Spinal cord (tissue), 10 donors: ENCODE results near the gene ITIH1. TPM values are rescaled to one million over a fixed set of nuclear protein-coding genes. Genes with fewer than 3 reads are reported as not detected.
"Not testable (repeated sequence)": the region's sequence is repeated elsewhere in the genome, so short reads cannot be mapped to it uniquely, and the experiment has no call there.

Source experiments
- DNase-seq, 6 donors: peaks; one replicate each; pipeline versions ENCODE4 v3.0.0 to v3.0.0-alpha.2; 2013 to 2015; ENCODE audit warnings: low spot score in 6 of 6, low read depth in 4 of 6
- H3K27ac ChIP-seq: one replicate; pipeline ENCODE4 v1.5.1; 2013; ENCODE audit warnings: low read depth, low read length, control low read depth
- H3K27me3 ChIP-seq: one replicate; pipeline ENCODE4 v1.6.1; 2013; ENCODE audit warnings: low read length; ENCODE audit not compliant: control insufficient read depth, insufficient read depth
- H3K36me3 ChIP-seq: one replicate; pipeline ENCODE4 v1.6.1; 2013; ENCODE audit warnings: low read length; ENCODE audit not compliant: control insufficient read depth, insufficient read depth
- H3K4me1 ChIP-seq: one replicate; pipeline ENCODE4 v1.6.1; 2013; ENCODE audit warnings: low read length; ENCODE audit not compliant: control insufficient read depth, insufficient read depth
- H3K4me3 ChIP-seq: one replicate; pipeline ENCODE4 v1.5.1; 2013; ENCODE audit warnings: low read depth, low read length, control low read depth
- H3K9me3 ChIP-seq: one replicate; pipeline ENCODE4 v1.6.1; 2013; ENCODE audit warnings: low read length; ENCODE audit not compliant: control insufficient read depth, insufficient read depth
- WGBS: methylation state at CpG from one replicate; pipeline ENCODE4 v1.1.5; 2013; ENCODE audit warnings: missing lambda C conversion rate; ENCODE audit not compliant: insufficient coverage; 5-methylcytosine and 5-hydroxymethylcytosine counted together
- long read RNA-seq, 4 donors: transcript quantifications; one replicate each; lab custom pipeline, GENCODE V29; 2026
- polyA plus RNA-seq, 2 donors: library from polyadenylated mRNA; unstranded; fragments of 120-200 nt; gene quantifications; one replicate each; pipeline ENCODE4 v1.2.1, GENCODE V29; 2013; ENCODE audit not compliant: insufficient read length in 2 of 2
- total RNA-seq, 2 donors: library from RNA; depleted of rRNA in 1 of 2; stranded (reverse); fragments of 120-200 nt in 1 of 2; fragments of >200 nt in 1 of 2; gene quantifications; one replicate each; pipeline versions ENCODE4 v1.2.3 to v1.2.4, GENCODE V29; 2013 to 2014
- donor health status: healthy.

Gene ITIH1, protein sequence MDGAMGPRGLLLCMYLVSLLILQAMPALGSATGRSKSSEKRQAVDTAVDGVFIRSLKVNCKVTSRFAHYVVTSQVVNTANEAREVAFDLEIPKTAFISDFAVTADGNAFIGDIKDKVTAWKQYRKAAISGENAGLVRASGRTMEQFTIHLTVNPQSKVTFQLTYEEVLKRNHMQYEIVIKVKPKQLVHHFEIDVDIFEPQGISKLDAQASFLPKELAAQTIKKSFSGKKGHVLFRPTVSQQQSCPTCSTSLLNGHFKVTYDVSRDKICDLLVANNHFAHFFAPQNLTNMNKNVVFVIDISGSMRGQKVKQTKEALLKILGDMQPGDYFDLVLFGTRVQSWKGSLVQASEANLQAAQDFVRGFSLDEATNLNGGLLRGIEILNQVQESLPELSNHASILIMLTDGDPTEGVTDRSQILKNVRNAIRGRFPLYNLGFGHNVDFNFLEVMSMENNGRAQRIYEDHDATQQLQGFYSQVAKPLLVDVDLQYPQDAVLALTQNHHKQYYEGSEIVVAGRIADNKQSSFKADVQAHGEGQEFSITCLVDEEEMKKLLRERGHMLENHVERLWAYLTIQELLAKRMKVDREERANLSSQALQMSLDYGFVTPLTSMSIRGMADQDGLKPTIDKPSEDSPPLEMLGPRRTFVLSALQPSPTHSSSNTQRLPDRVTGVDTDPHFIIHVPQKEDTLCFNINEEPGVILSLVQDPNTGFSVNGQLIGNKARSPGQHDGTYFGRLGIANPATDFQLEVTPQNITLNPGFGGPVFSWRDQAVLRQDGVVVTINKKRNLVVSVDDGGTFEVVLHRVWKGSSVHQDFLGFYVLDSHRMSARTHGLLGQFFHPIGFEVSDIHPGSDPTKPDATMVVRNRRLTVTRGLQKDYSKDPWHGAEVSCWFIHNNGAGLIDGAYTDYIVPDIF
- total RNA-seq, result under 1 TPM in 1 of 2 donors, not detected in 1; 0.44 TPM
- under 1 TPM in 1 of 2 donors, not detected in 1; 0.15 TPM for polyA plus RNA-seq
- long read RNA-seq, donor 1, result 0 reads
- long read RNA-seq, donor 2, result 0 reads
- long read RNA-seq, donor 3, result 0 reads
- long read RNA-seq, donor 4, result 0 reads

DNA sequence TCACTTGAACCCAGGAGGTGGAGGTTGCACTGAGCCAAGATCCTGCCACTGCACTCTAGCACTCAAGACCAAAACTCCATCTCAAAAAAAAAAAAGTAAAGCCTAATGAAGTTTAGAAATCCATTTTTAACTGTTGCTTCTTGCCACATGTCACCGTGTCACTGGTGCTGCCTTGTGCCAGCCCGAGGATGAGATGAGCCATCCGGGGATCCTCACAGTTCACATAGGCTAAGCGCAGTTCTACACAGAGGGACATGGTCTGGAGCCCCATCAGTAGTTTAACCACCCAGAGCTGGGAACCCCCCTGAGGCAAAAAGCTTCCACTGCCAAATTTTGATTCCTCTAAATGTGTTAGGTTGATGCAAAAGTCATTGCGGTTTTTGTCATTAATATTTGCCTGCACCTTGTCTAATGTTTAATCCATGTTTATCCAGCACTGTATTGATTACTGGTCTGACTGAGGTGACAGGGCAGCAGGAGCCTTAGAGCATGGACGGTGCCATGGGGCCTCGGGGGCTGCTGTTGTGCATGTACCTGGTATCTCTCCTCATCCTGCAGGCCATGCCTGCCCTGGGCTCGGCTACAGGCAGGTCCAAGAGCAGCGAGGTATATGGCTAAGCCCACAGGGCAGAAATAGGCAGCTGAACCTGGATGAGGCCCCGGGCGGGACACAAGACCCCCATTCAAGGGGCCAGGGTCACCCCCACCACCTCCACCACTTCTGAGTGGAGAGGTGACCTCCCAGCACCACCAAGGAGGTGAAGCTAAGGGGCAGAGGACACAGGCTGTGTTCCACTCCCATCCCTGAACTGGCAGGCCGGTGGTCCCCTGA, at the start of gene ITIH1:
Gene ITIH1 (plus strand): TSS at position 473 of the 832 bp plus-strand sequence. CDS start 17 bp downstream, at position 490.
- no peaks in the 10 kb centered on the region for H3K4me1 ChIP-seq
- WGBS, result 83% methylated on average over 9 of the region's 12 CpGs

DNA sequence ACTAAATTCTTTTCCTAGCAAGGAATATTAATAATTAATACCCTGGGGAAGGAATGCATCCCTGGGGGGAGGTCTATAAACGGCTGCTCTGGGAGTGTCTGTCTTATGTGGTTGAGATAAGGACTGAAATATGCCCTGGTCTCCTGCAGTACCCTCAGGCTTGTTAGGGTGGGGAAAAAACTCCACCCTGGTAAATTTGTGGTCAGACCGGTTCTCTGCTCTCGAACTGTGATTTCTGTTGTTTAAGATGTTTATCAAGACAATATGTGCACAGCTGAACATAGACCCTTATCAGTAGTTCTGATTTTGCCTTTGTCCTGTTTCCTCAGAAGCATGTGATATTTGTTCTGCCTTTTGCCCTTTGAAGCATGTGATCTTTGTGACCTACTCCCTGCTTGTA, 48.6 kb upstream of the ITIH1 start:
- H3K9me3 ChIP-seq, H3K27me3 ChIP-seq, H3K27ac ChIP-seq, H3K4me1 ChIP-seq, H3K4me3 ChIP-seq, DNase-seq: not testable (repeated sequence)
- no CpG with 5 or more reads among the region's 3 CpGs for WGBS
- H3K36me3 ChIP-seq, result peaks cover 14% of the 10 kb centered on the region

More for the DNA sequence above, at the start of gene ITIH1:
- Histone ChIP-seq H3K27me3 (peaks cover 2% of the 10 kb centered on the region), H3K27ac (no peak within 1 kb of the TSS), H3K4me3 (no peak within 1 kb of the TSS), H3K36me3 (no peaks in the 10 kb centered on the region), H3K9me3 (no peaks in the 10 kb centered on the region)
- DNase-seq, result no peak

DNA sequence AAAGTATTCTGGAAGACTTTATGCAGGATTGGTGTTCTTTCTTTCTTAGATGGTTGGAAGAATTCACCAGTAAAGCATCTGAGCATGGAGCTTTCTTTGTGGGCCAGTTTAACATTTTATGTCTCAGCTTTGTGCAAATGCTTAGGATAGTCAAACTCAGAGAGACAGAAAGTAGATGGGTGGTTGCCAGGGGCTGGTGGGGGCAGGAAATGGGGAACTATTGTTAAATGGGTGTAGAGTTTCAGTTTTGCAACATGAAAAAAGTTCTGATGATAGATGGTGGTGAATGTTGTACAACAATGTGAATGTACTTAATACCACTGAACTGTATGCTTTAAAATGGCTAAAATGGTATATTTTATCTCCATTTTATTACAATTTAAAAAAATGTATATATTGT, 46.7 kb upstream of the ITIH1 start:
- H3K36me3 ChIP-seq, result peaks cover 22% of the 10 kb centered on the region
- H3K9me3 ChIP-seq, result no peaks in the 10 kb centered on the region
- no peak for DNase-seq
- no peak overlapping the region for H3K4me3 ChIP-seq
- no peaks in the 10 kb centered on the region for H3K4me1 ChIP-seq
- no peak overlapping the region for H3K27ac ChIP-seq
- H3K27me3 ChIP-seq, result no peaks in the 10 kb centered on the region

DNA sequence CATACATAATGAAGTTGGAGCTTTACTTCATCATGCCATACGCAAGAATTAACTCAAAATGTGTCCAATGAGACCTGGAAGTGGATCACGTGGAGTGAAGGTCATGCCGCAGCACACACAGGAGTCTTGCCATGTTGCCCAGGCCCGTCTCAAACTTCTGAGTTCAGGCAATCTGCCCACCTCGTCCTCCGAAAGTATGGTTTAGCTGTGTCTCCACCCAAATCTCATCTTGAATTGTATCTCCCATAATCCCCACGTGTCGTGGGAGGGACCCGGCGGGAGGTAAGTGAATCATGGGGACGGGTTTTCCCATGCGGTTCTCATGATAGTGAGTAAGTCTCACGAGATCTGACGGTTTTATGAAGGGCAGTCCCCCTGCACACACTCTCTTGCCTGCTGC, 45.8 kb upstream of the ITIH1 start:
- Histone ChIP-seq H3K9me3 (no peaks in the 10 kb centered on the region), H3K27ac (no peak overlapping the region), H3K36me3 (peaks cover 22% of the 10 kb centered on the region), H3K4me1 (no peaks in the 10 kb centered on the region), H3K4me3 (no peak overlapping the region), H3K27me3 (no peaks in the 10 kb centered on the region)
- WGBS, result 87% methylated on average over 10 of the region's 14 CpGs
- no peak for DNase-seq

DNA sequence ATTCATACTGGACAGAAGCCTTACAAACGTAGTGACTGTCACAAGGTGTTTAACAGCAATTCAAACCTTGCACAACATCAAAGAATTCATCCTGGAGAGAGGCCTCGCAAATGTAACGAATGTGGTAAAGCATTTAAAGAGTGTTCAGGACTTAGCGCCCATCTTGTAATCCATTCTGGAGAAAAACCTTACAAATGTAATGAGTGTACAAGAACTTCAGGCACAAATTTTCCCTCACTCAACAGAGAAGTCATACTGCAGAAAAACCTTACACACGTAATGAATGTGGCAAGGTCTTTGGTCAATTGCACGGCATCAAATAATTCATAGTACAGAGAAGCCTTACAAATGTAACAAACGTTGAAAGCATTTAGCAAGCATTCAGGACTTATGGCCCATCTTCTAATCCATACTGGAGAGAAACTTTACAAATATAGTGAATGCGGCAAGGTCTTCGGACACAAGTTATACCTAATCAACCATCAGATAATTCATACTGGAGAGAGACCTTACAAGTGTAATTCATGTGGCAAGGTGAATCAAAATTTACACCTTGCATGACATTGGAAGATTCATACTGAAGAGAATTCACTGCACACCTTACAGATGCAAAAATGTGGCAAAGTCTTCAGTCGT, 44.0 kb upstream of the ITIH1 start:
- Histone ChIP-seq H3K4me1 (no peaks in the 10 kb centered on the region), H3K27me3 (no peaks in the 10 kb centered on the region), H3K9me3 (no peaks in the 10 kb centered on the region), H3K4me3 (no peak overlapping the region), H3K36me3 (peaks cover 26% of the 10 kb centered on the region), H3K27ac (no peak overlapping the region)
- no peak for DNase-seq
- 96% methylated on average over 2 of the region's 10 CpGs for WGBS

DNA sequence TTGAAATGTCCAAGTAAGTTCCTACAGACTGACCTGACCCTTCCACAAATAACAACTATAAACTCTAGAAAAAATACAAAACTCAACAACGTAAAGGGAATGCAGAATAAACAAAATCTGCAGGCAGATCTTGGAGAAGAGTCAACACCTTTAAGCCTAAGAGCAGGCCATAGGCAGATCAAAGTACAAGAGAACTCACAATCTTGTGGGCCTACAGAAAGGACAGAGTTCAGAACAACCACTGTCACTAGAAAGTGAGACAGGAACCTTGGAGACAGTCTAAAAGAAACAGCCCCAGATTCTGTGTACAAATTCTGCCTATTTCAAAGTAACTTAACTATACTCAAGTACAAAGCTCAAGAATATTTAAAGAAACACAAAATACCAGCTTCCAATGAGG, 37.7 kb upstream of the ITIH1 start:
- no peaks in the 10 kb centered on the region for H3K27me3 ChIP-seq
- H3K36me3 ChIP-seq, result peaks cover 58% of the 10 kb centered on the region
- 64% methylated on average over 1 of the region's 1 CpG for WGBS
- no peaks in the 10 kb centered on the region for H3K9me3 ChIP-seq
- DNase-seq, result no peak
- H3K4me3 ChIP-seq, result no peak overlapping the region
- H3K4me1 ChIP-seq, result no peaks in the 10 kb centered on the region
- no peak overlapping the region for H3K27ac ChIP-seq

DNA sequence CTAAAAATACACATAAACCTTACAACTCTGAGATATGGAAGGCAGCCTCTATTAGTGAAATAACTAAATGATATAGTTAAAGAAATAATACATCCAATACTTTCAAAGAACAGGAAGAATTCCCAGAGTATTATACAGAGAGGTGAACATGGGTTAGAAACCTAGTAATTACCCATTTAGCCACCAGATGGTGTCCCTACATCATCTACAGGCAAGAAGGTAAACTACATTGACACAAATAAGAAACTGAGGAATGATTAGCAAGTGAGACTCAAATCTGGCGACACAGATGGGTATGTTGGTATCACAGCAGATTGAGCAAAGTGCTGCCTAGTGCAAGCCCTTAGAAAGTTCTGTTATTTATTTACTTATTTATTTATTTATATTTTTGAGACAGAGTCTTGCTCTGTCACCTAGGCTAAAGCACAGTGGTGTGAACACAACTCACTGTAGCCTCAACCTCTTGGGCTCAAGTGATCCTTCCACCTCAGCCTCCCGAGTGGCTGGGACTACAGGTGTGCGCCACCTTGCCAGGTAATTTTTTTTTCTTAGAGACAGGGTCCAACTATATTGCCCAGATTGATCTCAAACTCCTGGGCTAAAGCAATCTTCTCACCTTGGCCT, 34.9 kb upstream of the ITIH1 start:
- peak in 4 of 6 donors; percentile 2 to 63 (median 12) for DNase-seq
- WGBS, result 91% methylated on average over 2 of the region's 3 CpGs
- Histone ChIP-seq H3K27me3 (no peaks in the 10 kb centered on the region), H3K36me3 (peaks cover 75% of the 10 kb centered on the region), H3K4me1 (no peaks in the 10 kb centered on the region), H3K4me3 (no peak overlapping the region), H3K9me3 (no peaks in the 10 kb centered on the region), H3K27ac (no peak overlapping the region)

DNA sequence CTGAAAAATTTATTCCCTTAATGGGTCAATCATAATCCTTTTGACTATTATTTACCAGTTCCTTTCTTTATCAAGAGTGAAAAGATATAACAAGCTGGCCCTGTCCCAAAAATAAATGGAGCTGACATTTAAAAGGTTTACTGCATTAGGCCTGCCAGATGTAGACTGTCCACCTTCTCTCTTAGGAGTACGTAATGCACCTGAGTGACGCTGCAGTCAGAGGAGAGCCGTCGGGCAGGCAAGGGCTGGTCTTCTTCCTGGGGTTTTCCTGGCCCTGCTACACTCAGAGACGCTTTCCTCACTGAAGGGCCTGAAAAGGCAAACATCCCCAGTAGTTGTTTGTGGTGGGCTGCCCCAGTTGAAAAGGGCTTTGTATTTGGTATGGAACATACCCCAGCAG, 34.2 kb upstream of the ITIH1 start:
- 89% methylated on average over 4 of the region's 5 CpGs for WGBS
- no peak for DNase-seq
- Histone ChIP-seq H3K27me3 (no peaks in the 10 kb centered on the region), H3K36me3 (peaks cover 76% of the 10 kb centered on the region), H3K27ac (no peak overlapping the region), H3K9me3 (no peaks in the 10 kb centered on the region), H3K4me1 (no peaks in the 10 kb centered on the region), H3K4me3 (no peak overlapping the region)
